Epithelial cell of proximal tubule (primary cell): ENCODE results near the gene NF1. TPM values are rescaled to one million over a fixed set of nuclear protein-coding genes. Genes with fewer than 3 reads are reported as not detected.
"Not testable (repeated sequence)": the region's sequence is repeated elsewhere in the genome, so short reads cannot be mapped to it uniquely, and the experiment has no call there.

ENCODE experiments used
- DNase-seq: peaks from one replicate; pipeline ENCODE4 v3.0.0-alpha.2; 2011; ENCODE audit warnings: low read depth
- H3K4me3 ChIP-seq: 2 replicates; pipeline ENCODE4 v1.5.1; 2011; ENCODE audit warnings: low read depth, mild to moderate bottlenecking, low read length
- total RNA-seq: library from RNA; depleted of rRNA; stranded (reverse); fragments of >200 nt; gene quantifications from 2 replicates; pipeline ENCODE4 v1.2.3, GENCODE V29; 2015
- TF ChIP-seq, protein P1 (sequence below): conservative IDR thresholded peaks from 2 replicates; pipeline ENCODE4 v1.5.1; 2012; ENCODE audit warnings: low read depth, mild to moderate bottlenecking, low read length

The NF1 gene
- total RNA-seq, 1 donor from 2014 or later: 40.2 TPM

DNA sequence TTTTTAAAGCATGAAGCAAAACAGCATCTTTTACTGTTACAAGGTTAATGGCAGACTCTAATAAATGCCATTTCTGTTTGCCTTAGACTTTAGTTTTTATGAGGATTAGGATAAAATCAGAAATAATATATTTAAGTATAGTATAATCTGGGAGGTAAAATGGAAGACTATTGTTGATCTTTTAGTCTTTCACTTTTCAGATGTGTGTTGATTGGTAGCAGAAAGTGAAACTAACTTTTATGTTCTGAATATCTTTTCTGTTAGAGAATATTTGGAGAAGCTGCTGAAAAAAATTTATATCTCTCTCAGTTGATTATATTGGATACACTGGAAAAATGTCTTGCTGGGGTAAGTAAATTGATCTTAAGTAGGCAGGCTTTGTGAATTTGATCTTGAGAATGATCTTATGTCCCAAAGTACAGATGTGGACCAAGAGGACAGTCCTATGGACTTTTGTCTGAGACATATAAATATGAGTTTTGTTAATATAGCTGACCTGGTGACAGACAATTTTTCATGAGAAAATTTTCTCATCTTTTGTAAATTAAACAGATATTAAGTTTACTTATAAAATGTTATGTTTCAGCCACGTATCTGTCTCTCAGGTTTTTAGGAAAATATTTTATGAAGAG lies 64.1 kb downstream of the NF1 start:
- TF ChIP-seq, protein P1, sequence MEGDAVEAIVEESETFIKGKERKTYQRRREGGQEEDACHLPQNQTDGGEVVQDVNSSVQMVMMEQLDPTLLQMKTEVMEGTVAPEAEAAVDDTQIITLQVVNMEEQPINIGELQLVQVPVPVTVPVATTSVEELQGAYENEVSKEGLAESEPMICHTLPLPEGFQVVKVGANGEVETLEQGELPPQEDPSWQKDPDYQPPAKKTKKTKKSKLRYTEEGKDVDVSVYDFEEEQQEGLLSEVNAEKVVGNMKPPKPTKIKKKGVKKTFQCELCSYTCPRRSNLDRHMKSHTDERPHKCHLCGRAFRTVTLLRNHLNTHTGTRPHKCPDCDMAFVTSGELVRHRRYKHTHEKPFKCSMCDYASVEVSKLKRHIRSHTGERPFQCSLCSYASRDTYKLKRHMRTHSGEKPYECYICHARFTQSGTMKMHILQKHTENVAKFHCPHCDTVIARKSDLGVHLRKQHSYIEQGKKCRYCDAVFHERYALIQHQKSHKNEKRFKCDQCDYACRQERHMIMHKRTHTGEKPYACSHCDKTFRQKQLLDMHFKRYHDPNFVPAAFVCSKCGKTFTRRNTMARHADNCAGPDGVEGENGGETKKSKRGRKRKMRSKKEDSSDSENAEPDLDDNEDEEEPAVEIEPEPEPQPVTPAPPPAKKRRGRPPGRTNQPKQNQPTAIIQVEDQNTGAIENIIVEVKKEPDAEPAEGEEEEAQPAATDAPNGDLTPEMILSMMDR: no peak
- no peak overlapping the region for H3K4me3 ChIP-seq

DNA sequence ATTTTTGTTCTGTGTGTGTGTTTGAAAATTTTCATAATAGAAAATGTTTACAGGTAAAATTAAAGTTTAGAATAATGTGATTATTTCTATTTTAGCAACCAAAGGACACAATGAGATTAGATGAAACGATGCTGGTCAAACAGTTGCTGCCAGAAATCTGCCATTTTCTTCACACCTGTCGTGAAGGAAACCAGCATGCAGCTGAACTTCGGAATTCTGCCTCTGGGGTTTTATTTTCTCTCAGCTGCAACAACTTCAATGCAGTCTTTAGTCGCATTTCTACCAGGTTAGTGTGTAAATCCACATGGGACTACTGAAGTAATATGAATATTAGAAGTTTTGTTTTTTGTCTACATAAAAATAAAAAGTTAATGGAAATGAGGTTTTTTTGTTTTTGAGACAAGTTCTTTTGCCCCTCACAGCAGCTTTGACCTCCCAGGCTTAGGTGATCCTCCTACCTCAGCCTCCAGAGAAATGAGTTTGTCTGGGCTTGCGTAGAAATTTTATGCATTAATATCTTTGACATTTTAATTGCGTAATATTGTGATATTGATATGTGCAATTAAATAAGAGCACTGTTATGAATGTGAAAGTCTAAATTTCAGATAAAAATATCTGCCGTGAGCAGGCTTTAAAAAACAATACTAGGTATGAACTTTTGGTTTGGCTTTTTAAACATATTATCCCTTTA lies 68.5 kb downstream of the NF1 start:
- TF ChIP-seq, protein P1: no peak
- H3K4me3 ChIP-seq: no peak overlapping the region
- no peak for DNase-seq

More for the DNA sequence above, 64.1 kb downstream of the NF1 start:
- DNase-seq: no peak

DNA sequence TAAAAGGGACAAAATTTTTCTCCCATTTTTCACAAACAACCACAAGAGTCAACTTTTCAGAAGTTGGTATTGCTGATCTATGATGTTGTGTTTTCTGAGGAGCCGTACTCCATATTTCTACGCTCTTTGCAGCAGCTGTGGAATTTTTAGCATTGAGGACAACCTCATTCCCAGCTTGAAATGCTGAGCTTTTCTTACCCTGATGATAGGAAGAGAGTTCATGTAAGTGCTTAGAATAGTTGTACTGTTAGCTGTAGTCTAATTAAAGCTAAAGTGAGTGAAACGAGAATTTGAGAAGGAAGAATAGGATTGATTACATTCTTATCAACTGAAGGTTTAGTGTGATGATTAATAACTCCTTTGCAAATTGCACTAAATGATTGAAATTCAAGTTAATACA lies 72.3 kb downstream of the NF1 start:
- no peak for DNase-seq
- H3K4me3 ChIP-seq: no peak overlapping the region
- TF ChIP-seq, protein P1: no peak

DNA sequence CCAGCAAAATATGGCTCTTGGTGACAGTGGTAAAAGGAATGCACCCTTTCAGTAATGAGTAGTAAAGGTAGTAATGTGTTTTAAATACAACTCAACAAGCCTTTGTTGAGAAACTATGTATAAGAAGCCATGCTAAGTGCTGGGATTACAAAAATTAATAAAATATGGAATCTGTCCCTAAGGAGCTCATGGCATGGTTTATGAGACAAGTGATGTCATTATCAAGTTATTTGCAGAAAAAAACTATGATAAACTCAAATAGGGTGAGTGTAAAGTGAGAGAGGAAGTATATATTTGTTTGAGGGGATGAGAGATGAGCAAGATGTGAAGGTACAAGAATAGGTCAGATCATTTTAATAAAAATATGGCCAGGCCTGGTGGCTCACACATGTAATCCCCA lies 76.9 kb downstream of the NF1 start:
- no peak for DNase-seq
- TF ChIP-seq, protein P1: no peak

DNA sequence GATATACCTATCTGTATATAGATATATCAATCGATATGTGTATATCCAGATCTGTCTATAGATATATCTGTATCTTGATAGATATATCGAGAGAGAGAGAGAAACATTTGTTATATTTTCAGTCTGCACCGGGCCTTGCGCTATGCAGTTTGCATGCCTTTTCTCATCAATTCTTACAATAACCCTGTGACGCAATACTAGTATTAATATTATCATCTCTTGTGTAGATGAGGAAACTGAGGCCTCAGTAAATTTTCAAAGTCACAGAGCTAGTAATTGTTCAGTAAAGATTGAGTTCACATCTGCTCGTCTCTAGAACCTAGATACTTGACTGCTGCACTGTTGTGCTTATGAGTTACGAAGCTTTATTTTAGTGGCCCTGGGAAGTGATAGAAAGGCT lies 77.6 kb downstream of the NF1 start:
- H3K4me3 ChIP-seq: no peak overlapping the region
- TF ChIP-seq, protein P1: no peak
- no peak for DNase-seq

More for the DNA sequence above, 76.9 kb downstream of the NF1 start:
- H3K4me3 ChIP-seq: no peak overlapping the region

DNA sequence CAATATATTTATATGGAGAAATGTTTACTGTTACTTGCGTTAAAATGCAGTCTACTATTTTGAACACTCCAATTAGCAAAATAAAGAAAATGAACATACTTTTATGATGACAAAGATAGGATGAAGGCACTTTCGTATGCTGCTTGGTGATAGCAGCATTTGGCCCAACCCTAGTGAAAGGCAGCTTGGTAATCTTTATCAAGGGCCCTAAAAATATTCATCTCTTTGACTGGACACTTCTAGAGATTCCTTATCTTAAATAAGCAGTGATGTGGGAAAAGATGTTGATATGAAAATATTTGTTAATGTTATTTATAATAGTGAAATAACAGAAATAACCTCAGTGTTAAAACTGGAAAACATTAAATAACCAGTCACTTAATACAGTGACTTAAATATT lies 79.4 kb downstream of the NF1 start:
- no peak for DNase-seq
- H3K4me3 ChIP-seq: no peak overlapping the region
- TF ChIP-seq, protein P1: no peak

DNA sequence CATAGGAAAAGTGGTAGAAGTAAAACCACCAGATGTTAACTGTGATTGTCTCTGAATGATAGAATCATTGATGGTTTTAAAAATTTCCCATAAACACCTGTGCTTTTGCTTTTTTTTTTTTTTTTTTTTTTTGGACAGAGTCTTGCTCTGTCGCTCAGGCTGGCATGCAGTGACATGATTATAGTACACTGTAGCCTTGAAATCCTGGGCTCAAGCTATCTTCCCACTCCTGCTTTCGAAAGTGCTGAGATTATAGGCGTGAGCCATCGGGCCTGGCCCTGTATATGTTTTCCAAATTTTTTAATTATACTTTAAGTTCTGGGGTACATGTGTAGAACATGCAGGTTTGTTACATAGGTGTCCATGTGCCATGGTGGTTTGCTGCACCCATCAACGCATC lies 80.5 kb downstream of the NF1 start:
- TF ChIP-seq, protein P1: no peak
- no peak overlapping the region for H3K4me3 ChIP-seq
- no peak for DNase-seq

DNA sequence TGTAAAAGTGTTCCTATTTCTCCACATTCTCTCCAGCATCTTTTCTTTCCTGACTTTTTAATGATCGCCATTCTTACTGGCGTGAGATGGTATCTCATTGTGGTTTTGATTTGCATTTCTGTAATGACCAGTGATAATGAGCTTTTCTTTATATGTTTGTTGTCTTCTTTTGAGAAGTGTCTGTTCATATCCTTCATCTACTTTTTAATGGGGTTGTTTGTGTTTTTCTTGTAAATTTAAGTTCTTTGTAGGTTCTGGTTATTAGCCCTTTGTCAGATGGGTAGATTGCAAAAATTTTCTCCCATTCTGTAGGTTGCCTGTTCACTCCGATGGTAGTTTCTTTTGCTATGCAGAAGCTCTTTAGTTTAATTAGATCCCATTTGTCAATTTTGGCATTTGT lies 81.4 kb downstream of the NF1 start:
- H3K4me3 ChIP-seq, DNase-seq: not testable (repeated sequence)

DNA sequence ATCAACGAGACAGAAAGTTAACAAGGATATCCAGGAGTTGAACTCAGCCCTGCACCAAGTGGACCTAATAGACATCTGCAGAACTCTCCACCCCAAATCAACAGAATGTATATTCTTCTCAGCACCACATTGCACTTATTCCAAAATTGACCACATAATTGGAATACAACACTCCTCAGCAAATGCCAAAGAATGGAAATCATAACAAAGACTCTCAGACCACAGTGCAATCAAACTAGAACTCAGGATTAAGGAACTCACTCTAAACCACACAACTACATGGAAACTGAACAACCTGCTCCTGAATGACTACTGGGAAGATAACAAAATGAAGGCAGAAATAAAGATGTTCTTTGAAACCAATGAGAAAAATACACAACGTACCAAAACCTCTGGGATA lies 84.2 kb downstream of the NF1 start:
- not testable (repeated sequence) for DNase-seq, H3K4me3 ChIP-seq
